Activated T-cell treated with anti-CD3 and anti-CD28 coated beads for 1 hour (primary cell): ENCODE measurements around the gene EN1.
A peak's percentile ranks its signal among the peaks of the same experiment; 100 is the strongest.

Experiments
- DNase-seq: peaks from one replicate; pipeline ENCODE4 v3.0.0-alpha.2; 2020; ENCODE audit warnings: low read depth

Gene EN1

GRCh38 chr2:118855451-118856279 is 8.2 kb upstream of the EN1 start:
- peak; percentile 79 for DNase-seq

- no peak for DNase-seq
These were observed 7.3 kb upstream of the EN1 start for GRCh38 chr2:118854507-118855345.

GRCh38 chr2:118853651-118854291 is 6.3 kb upstream of the EN1 start:
- no peak for DNase-seq

GRCh38 chr2:118853129-118853640 is 5.7 kb upstream of the EN1 start:
- no peak for DNase-seq

GRCh38 chr2:118852605-118853128 is 5.2 kb upstream of the EN1 start:
- DNase-seq = no peak

GRCh38 chr2:118851650-118852049 is 4.2 kb upstream of the EN1 start:
- no peak for DNase-seq

- no peak for DNase-seq
These were observed 3.5 kb upstream of the EN1 start for GRCh38 chr2:118850901-118851415.

GRCh38 chr2:118850168-118850900 is 2.9 kb upstream of the EN1 start:
- no peak for DNase-seq

GRCh38 chr2:118849226-118850167 is 2.0 kb upstream of the EN1 start:
- DNase-seq = no peak

GRCh38 chr2:118848381-118849225 is 1.2 kb upstream of the EN1 start:
- no peak for DNase-seq

GRCh38 chr2:118847762-118848172 is 319 bp upstream of the EN1 start:
- no peak for DNase-seq

- DNase-seq = no peak
These were observed 951 bp downstream of the EN1 start for GRCh38 chr2:118846442-118846952.

GRCh38 chr2:118845522-118846441 is 1.7 kb downstream of the EN1 start:
- no peak for DNase-seq

GRCh38 chr2:118845005-118845521 is 2.4 kb downstream of the EN1 start:
- no peak for DNase-seq

- DNase-seq = no peak
These were observed 3.0 kb downstream of the EN1 start for GRCh38 chr2:118844261-118845004.

- no peak for DNase-seq
These were observed 3.8 kb downstream of the EN1 start for GRCh38 chr2:118843483-118844132.
